Left ventricle myocardium inferior (tissue), 1 donor: Measurements from ENCODE around the gene FAM163B. TPM values are rescaled to one million over a fixed set of nuclear protein-coding genes. Genes with fewer than 3 reads are reported as not detected.

ENCODE experiments used
- DNase-seq: peaks from one replicate; pipeline ENCODE4 v3.0.0-alpha.2; 2020
- H3K27ac ChIP-seq: fragments of 200-600 bp; replicated peaks from 2 replicates; pipeline ENCODE4 v1.8.0; 2021
- H3K27me3 ChIP-seq: fragments of 200-600 bp; 2 replicates; pipeline ENCODE4 v1.8.0; 2021; ENCODE audit warnings: low read depth
- H3K36me3 ChIP-seq: fragments of 200-600 bp; 2 replicates; pipeline ENCODE4 v1.8.0; 2021
- H3K4me1 ChIP-seq: fragments of 200-600 bp; 2 replicates; pipeline ENCODE4 v1.8.0; 2021
- H3K4me3 ChIP-seq: fragments of 200-600 bp; 2 replicates; pipeline ENCODE4 v1.8.0; 2021; ENCODE audit warnings: mild to moderate bottlenecking, moderate library complexity
- H3K9me3 ChIP-seq: fragments of 200-600 bp; replicated peaks from 2 replicates; pipeline ENCODE4 v1.8.0; 2021
- intact Hi-C: fragments of 100-400 bp; cut with micrococcal nuclease; formaldehyde crosslinking; loops from one replicate; pipeline ENCODE4 v1.11.0; 2022
- total RNA-seq: library from RNA; stranded (reverse); fragmentation: NEBNext Ultra II Directional; extraction: Animal tissue kit (Norgen Biotek cat#: 25700); gene quantifications from one replicate; pipeline ENCODE4 v1.2.1, GENCODE V29; 2021
- TF ChIP-seq, protein P1 (sequence below): fragments of 200-600 bp; IDR thresholded peaks from 2 replicates; pipeline ENCODE4 v1.8.0; 2021; ENCODE audit warnings: antibody characterized with exemption, mild to moderate bottlenecking, borderline replicate concordance
- donor health status: DM: no; HTN: yes; CAD: no; lungs with severe emphysema.

Gene FAM163B
- total RNA-seq, 1 donor from 2014 or later: not detected

DNA sequence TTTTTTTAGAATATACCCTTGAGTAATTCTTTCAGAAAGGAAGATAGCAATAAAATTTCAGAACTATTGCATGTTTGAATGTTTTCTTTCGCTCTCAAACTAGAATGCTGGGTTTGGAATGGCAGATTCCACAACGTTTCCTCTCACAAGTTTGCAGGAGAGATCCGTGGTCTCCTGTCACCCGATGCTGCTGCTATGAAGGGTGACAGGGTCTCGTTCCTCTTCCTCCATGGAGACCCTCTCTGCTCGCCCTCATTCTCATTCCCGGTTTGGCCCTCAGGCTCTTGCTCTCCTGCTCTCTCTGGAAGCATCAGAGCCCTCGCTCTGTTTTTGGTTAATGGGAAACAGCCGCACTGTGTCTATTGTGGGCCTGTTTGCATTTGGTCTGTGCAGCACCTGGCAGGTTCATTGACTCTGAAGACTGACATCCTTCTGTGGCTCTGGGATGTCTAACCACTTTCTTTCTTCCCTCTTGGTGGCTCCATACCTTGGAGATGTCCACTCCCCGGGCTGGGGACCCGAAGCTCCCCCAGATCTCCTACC lies 12.6 kb upstream of the FAM163B start:
- no peak overlapping the region for H3K4me3 ChIP-seq
- H3K9me3 ChIP-seq: peaks cover 19% of the 10 kb centered on the region
- TF ChIP-seq, protein P1, sequence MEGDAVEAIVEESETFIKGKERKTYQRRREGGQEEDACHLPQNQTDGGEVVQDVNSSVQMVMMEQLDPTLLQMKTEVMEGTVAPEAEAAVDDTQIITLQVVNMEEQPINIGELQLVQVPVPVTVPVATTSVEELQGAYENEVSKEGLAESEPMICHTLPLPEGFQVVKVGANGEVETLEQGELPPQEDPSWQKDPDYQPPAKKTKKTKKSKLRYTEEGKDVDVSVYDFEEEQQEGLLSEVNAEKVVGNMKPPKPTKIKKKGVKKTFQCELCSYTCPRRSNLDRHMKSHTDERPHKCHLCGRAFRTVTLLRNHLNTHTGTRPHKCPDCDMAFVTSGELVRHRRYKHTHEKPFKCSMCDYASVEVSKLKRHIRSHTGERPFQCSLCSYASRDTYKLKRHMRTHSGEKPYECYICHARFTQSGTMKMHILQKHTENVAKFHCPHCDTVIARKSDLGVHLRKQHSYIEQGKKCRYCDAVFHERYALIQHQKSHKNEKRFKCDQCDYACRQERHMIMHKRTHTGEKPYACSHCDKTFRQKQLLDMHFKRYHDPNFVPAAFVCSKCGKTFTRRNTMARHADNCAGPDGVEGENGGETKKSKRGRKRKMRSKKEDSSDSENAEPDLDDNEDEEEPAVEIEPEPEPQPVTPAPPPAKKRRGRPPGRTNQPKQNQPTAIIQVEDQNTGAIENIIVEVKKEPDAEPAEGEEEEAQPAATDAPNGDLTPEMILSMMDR: no peak
- no peak overlapping the region for H3K27ac ChIP-seq
- DNase-seq: no peak
- H3K4me1 ChIP-seq: no peaks in the 10 kb centered on the region
- no peaks in the 10 kb centered on the region for H3K36me3 ChIP-seq
- peaks cover 82% of the 10 kb centered on the region for H3K27me3 ChIP-seq
- intact Hi-C loops: no loop called here

DNA sequence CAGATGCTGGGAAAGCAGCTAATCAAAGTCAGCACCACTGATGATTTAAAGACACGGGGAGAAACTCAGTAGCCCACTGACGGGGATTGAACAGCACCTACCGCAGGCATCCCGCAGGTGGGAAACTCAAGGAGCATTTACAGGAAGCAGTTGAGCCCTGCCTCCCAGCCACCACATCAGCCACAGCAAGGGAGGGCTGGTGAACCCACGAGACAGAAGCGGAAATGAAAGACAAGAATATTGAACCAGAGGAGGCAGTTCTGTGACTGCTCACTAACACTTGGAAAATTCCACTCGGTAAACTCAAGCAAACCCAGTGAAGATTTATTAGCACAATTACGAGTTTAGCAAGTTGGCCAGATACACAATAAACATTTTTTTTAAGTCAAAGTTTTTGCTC lies 10.6 kb upstream of the FAM163B start:
- Histone ChIP-seq H3K9me3 (no peaks in the 10 kb centered on the region), H3K27ac (no peak overlapping the region), H3K4me3 (no peak overlapping the region), H3K27me3 (peaks cover 92% of the 10 kb centered on the region), H3K4me1 (no peaks in the 10 kb centered on the region), H3K36me3 (no peaks in the 10 kb centered on the region)
- intact Hi-C loops: no loop called here
- TF ChIP-seq, protein P1: no peak
- DNase-seq: no peak

DNA sequence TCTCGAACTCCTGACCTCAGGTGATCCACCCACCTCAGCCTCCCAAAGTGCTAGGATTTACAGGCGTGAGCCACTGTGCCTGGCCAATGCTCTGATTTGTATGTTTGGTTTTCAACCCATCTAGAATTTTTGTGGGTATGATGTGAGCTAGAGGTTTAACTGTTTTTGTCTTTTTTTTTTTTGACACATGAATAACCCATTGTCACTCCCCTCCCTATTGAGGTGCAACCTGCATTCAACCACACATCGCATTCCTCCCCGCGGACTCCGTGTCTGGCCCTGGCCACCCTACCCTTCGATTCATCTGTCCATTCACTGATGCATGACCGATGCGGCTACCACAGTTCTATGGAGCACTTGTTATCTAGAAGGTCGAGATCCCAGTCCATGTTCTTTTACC lies 9.5 kb upstream of the FAM163B start:
- H3K4me3 ChIP-seq: no peak overlapping the region
- H3K4me1 ChIP-seq: no peaks in the 10 kb centered on the region
- H3K9me3 ChIP-seq: no peaks in the 10 kb centered on the region
- H3K27me3 ChIP-seq: peaks cover 99% of the 10 kb centered on the region
- no peak overlapping the region for H3K27ac ChIP-seq
- intact Hi-C loops: no loop called here
- TF ChIP-seq, protein P1: no peak
- H3K36me3 ChIP-seq: no peaks in the 10 kb centered on the region
- DNase-seq: no peak

DNA sequence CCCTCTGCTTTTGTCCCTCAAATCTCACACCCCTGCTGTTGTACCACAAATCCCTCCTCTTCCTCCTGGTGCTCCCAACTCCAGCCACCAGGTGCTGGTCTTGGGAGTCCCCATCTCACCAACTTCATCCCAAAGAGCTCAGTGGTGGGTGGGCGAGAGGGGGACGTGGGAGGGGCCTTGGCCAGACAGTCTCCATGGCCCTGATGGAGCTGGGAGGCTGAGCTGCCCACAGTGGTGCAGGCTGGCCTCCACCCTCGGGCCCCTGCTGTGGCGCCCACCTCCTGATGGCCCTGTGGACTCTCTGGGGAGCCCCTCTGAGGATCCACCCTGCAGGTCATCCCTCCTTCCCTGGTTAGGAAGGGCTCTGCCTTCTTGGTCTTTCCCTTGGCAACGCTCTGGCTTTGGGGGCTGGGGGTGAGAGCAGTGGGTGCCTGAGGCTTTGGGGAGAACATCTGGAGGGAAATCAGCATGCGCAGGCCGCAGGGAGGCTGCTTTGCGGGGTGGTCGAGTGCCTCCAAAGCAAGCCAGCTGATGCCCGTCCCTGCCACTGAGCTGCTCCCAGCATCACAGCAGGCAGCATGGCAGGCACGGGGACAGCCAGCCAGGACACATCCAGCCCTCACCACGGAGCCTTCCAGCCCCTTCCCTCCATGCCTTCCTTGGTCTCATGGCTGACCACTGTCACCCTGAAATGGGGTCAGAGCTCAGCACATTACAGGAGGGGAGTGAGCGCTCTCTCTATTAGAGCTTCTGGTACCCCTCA lies 7.6 kb upstream of the FAM163B start:
- no peak for DNase-seq
- no peaks in the 10 kb centered on the region for H3K4me1 ChIP-seq
- H3K27me3 ChIP-seq: peaks cover 99% of the 10 kb centered on the region
- no peaks in the 10 kb centered on the region for H3K9me3 ChIP-seq
- no peak overlapping the region for H3K27ac ChIP-seq
- no peaks in the 10 kb centered on the region for H3K36me3 ChIP-seq
- TF ChIP-seq, protein P1: no peak
- intact Hi-C loops: no loop called here
- H3K4me3 ChIP-seq: no peak overlapping the region

DNA sequence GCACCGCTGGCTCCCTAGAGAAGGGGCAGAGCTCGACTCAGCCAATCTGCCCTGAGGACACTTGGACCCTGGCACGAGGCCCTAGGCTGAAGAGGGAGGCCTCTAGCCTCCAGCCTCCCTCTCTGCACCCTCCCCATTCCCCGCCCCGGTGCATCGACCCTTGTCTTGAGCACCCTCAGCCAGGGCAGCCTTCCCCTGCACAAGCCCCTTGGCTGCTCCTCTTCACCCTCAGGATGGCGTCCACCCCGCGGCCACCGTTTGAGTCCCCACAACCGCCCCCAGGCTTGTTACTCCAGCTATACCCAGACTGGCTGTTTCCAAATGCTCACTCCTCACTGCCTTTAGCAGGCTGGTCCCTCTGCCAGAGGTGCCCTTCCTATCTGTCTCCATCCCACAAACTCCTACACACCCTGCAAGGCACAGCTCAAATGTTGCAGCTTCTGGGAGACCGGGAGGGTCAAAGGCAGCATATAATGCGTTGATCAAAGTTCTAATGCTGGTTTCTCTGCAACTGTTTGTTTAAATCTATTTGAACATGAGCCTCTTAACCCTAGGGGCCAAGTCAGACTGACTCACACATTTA lies 6.5 kb upstream of the FAM163B start:
- Histone ChIP-seq H3K4me3 (no peak overlapping the region), H3K4me1 (no peaks in the 10 kb centered on the region), H3K27me3 (peaks cover 99% of the 10 kb centered on the region), H3K9me3 (no peaks in the 10 kb centered on the region), H3K27ac (no peak overlapping the region), H3K36me3 (no peaks in the 10 kb centered on the region)
- TF ChIP-seq, protein P1: no peak
- DNase-seq: no peak
- intact Hi-C loops: no loop called here
